ENCODE results near the gene PRTN3. TPM values are rescaled to one million over a fixed set of nuclear protein-coding genes. Genes with fewer than 3 reads are reported as not detected.

PRTN3 gene
- total RNA-seq, 1 experiment from 2014 or later: 2.7 TPM

DNA sequence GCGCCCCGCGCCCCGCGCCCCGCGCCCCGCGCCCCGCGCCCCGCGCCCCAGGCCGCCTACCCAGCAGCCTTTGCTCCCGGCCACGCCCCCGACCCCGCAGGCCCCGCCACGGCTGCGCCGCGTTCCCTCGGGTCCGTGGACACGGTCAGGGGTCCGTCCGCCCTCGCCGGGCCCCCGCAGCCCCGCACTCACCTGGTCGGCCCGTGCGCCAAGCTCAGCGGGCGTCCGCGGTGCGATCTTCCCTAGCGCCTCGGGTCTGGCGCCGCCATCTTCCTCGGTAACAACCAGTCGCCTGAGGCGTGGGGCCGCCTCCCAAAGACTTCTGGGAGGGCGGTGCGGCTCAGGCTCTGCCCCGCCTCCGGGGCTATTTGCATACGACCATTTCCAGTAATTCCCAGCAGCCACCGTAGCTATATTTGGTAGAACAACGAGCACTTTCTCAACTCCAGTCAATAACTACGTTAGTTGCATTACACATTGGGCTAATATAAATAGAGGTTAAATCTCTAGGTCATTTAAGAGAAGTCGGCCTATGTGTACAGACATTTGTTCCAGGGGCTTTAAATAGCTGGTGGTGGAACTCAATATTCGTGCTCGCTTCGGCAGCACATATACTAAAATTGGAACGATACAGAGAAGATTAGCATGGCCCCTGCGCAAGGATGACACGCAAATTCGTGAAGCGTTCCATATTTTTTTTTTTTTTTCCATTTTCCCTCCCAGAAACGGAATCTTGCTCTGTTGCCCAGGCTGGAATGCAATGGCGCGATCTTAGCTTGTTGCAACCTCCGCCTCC, 52.3 kb downstream of the PRTN3 start, which contains the start of the genes MED16 and RNU6-9:
TSS of gene MED16 (minus strand) at position 294 of the 796 bp plus-strand sequence. CDS start 2,056 bp downstream, outside the sequence.
TSS of gene RNU6-9 (plus strand) at position 591 of the 796 bp plus-strand sequence.
- intact Hi-C loops (cut with micrococcal nuclease): no loop called here
- Histone ChIP-seq H3K4me3 (replicated peaks in 1 of 2; ENCODE audit: low read depth in 1 of 2, low read length in 2 of 2) (peak within 1 kb of the TSS; percentile 83 to 85), H3K4me2 (ENCODE audit: low read length) (peak within 1 kb of the TSS; percentile 80), H3K79me2 (ENCODE audit: insufficient read depth, low read length) (peaks cover 12% of the 10 kb centered on the region; the same call in 1 of the 2 replicates), H3K9me3 (ENCODE audit: control insufficient read depth in 1 of 2, insufficient read depth in 1 of 2, low read depth in 1 of 2, low read length in 2 of 2) (no peaks in the 10 kb centered on the region), H2AFZ (ENCODE audit: low read depth, low read length, poor library complexity, severe bottlenecking) (peak within 1 kb of the TSS; percentile 67), H3K27ac (ENCODE audit: low read depth, low read length) (peak within 1 kb of the TSS; percentile 82), H3K27me3 (ENCODE audit: insufficient read depth, low read length) (no peaks in the 10 kb centered on the region), H3K4me1 (ENCODE audit: control insufficient read depth in 1 of 2, insufficient read depth in 2 of 2, low read length in 2 of 2) (peaks cover 0 to 13% of the 10 kb centered on the region in 2 experiments; a peak in 2 of 4 replicates), H3K36me3 (ENCODE audit: control insufficient read depth in 1 of 2, insufficient read depth in 2 of 2, low read length in 2 of 2) (peaks cover 6 to 19% of the 10 kb centered on the region in 2 experiments; a peak in 2 of 4 replicates), H4K20me1 (ENCODE audit: insufficient read depth) (no peaks in the 10 kb centered on the region), H3K9me2 (ENCODE audit: insufficient read depth) (no peaks in the 10 kb centered on the region), H3K9ac (ENCODE audit: low read length) (peak within 1 kb of the TSS; percentile 87)
- peak; percentile 86 for DNase-seq (ENCODE audit: low read depth, low spot score)
- ATAC-seq: peak; percentile 89
- TSS peak; percentile 100 for BruUV-seq (replicated peaks)
- CTCF ChIA-PET: no interaction called here
- TF ChIP-seq EZH2phosphoT487 (IDR thresholded peaks at IDR 0.05; ENCODE audit: borderline replicate concordance): no peak
- TF ChIP-seq SP1 (IDR thresholded peaks at IDR 0.05; ENCODE audit: low read depth): no peak
- TF ChIP-seq ZNF274 (IDR thresholded peaks at IDR 0.05; ENCODE audit: low read depth, low read length): no peak
- TF ChIP-seq, protein P1, sequence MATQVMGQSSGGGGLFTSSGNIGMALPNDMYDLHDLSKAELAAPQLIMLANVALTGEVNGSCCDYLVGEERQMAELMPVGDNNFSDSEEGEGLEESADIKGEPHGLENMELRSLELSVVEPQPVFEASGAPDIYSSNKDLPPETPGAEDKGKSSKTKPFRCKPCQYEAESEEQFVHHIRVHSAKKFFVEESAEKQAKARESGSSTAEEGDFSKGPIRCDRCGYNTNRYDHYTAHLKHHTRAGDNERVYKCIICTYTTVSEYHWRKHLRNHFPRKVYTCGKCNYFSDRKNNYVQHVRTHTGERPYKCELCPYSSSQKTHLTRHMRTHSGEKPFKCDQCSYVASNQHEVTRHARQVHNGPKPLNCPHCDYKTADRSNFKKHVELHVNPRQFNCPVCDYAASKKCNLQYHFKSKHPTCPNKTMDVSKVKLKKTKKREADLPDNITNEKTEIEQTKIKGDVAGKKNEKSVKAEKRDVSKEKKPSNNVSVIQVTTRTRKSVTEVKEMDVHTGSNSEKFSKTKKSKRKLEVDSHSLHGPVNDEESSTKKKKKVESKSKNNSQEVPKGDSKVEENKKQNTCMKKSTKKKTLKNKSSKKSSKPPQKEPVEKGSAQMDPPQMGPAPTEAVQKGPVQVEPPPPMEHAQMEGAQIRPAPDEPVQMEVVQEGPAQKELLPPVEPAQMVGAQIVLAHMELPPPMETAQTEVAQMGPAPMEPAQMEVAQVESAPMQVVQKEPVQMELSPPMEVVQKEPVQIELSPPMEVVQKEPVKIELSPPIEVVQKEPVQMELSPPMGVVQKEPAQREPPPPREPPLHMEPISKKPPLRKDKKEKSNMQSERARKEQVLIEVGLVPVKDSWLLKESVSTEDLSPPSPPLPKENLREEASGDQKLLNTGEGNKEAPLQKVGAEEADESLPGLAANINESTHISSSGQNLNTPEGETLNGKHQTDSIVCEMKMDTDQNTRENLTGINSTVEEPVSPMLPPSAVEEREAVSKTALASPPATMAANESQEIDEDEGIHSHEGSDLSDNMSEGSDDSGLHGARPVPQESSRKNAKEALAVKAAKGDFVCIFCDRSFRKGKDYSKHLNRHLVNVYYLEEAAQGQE (IDR thresholded peaks at IDR 0.05; ENCODE audit: low read depth): no peak
- TF ChIP-seq EZH2 (IDR thresholded peaks at IDR 0.05): no peak
- no peak for TF ChIP-seq FOSL1 (IDR thresholded peaks at IDR 0.05; ENCODE audit: low read depth)
- TF ChIP-seq EGR1 (IDR thresholded peaks at IDR 0.05; ENCODE audit: low read depth): no peak
- TF ChIP-seq, protein P2, sequence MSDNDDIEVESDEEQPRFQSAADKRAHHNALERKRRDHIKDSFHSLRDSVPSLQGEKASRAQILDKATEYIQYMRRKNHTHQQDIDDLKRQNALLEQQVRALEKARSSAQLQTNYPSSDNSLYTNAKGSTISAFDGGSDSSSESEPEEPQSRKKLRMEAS (IDR thresholded peaks at IDR 0.05): no peak
- TF ChIP-seq ZFX (IDR thresholded peaks at IDR 0.05): peak; percentile 65; the same call in 1 of the 2 replicates
- peak; percentile 90 for TF ChIP-seq YY1 (IDR thresholded peaks at IDR 0.05; ENCODE audit: extremely low read depth, insufficient replicate concordance, low read depth, low read length)
- TF ChIP-seq POLR2AphosphoS5 (IDR thresholded peaks at IDR 0.05; ENCODE audit: low read depth, low read length): peak; percentile 77
- peak; percentile 41 for TF ChIP-seq POLR2A (IDR thresholded peaks at IDR 0.05; ENCODE audit: borderline replicate concordance, extremely low read depth, insufficient read depth, insufficient read length)
- TF ChIP-seq RAD21 (IDR thresholded peaks at IDR 0.05; ENCODE audit: low read depth): no peak
- POLR2A ChIA-PET: interaction anchor here (0.5 to 0.9 kb wide), 3 partner anchors 15 to 376 kb away, joined by 3 to 5 read pairs (median 4); partner anchors contain the start of gene CIRBP
- RAD21 ChIA-PET (ENCODE audit: low non-redundant PET in 1 of 2, low total read pairs in 2 of 2, uncharacterized antibody in 2 of 2, unreplicated experiment in 2 of 2): interaction anchor here in 1 of 2 experiments (0.6 kb wide), 2 partner anchors 10 to 122 kb away, joined by 3 to 4 read pairs; no protein-coding TSS in a partner anchor

Data from HCT116 (cell line).